Stimulated activated CD4-positive, alpha-beta T cell treated with anti-CD3 and anti-CD28 coated beads, Interleukin-15, amount 100 ng/mL, for 1 hour (primary cell): ENCODE results near the gene RAD51B.

Experiments
- DNase-seq, 2 donors: peaks; one replicate each; pipeline ENCODE4 v3.0.0-alpha.2; 2020; ENCODE audit warnings: low read depth in 1 of 2, low spot score in 1 of 2

Gene RAD51B

GRCh38 chr14:67892466-67893100, 73.0 kb downstream of the RAD51B start:
- DNase-seq = no peak

GRCh38 chr14:67900231-67900630, 80.7 kb downstream of the RAD51B start:
- DNase-seq = no peak

- DNase-seq = no peak
These were observed 88.6 kb downstream of the RAD51B start for GRCh38 chr14:67908052-67908754.

GRCh38 chr14:67911562-67911961, 92.0 kb downstream of the RAD51B start:
- DNase-seq = no peak

GRCh38 chr14:67916430-67916829, 96.9 kb downstream of the RAD51B start:
- DNase-seq = no peak

- no peak for DNase-seq
These were observed 97.4 kb downstream of the RAD51B start for GRCh38 chr14:67917006-67917405.

GRCh38 chr14:67918838-67919237, 99.3 kb downstream of the RAD51B start:
- DNase-seq = no peak

GRCh38 chr14:67919259-67920032, 99.9 kb downstream of the RAD51B start:
- DNase-seq = no peak

- DNase-seq = no peak
These were observed 107.2 kb downstream of the RAD51B start for GRCh38 chr14:67926821-67927220.

- no peak for DNase-seq
These were observed 107.7 kb downstream of the RAD51B start for GRCh38 chr14:67927244-67927643.

- no peak for DNase-seq
These were observed 108.8 kb downstream of the RAD51B start for GRCh38 chr14:67928375-67928774.

GRCh38 chr14:67932708-67933246, 113.2 kb downstream of the RAD51B start:
- DNase-seq = no peak

- no peak for DNase-seq
These were observed 113.7 kb downstream of the RAD51B start for GRCh38 chr14:67933266-67933665.

- DNase-seq = no peak
These were observed 114.5 kb downstream of the RAD51B start for GRCh38 chr14:67934087-67934486.

- DNase-seq = no peak
These were observed 115.3 kb downstream of the RAD51B start for GRCh38 chr14:67934862-67935261.

- no peak for DNase-seq
These were observed 115.8 kb downstream of the RAD51B start for GRCh38 chr14:67935371-67935770.

- DNase-seq = no peak
These were observed 118.5 kb downstream of the RAD51B start for GRCh38 chr14:67938071-67938470.

GRCh38 chr14:67940486-67941455, 121.2 kb downstream of the RAD51B start:
- DNase-seq = no peak

GRCh38 chr14:67941456-67942018, 122.0 kb downstream of the RAD51B start:
- no peak for DNase-seq

GRCh38 chr14:67942080-67942710, 122.6 kb downstream of the RAD51B start:
- no peak for DNase-seq
